ENCODE measurements around the gene HAO1. TPM values are rescaled to one million over a fixed set of nuclear protein-coding genes. Genes with fewer than 3 reads are reported as not detected.

The HAO1 gene
- total and polyA plus RNA-seq, 9 donors: not detected

- H3K4me3 ChIP-seq: no peak overlapping the region
- intact Hi-C loops (cut with DNase I): no loop called here
- no peaks in the 10 kb centered on the region for H3K9me3 ChIP-seq
- H3K27ac ChIP-seq: no peak overlapping the region
- no peak for TF ChIP-seq POLR2A (IDR thresholded peaks at IDR 0.05)
- TF ChIP-seq, protein P1, sequence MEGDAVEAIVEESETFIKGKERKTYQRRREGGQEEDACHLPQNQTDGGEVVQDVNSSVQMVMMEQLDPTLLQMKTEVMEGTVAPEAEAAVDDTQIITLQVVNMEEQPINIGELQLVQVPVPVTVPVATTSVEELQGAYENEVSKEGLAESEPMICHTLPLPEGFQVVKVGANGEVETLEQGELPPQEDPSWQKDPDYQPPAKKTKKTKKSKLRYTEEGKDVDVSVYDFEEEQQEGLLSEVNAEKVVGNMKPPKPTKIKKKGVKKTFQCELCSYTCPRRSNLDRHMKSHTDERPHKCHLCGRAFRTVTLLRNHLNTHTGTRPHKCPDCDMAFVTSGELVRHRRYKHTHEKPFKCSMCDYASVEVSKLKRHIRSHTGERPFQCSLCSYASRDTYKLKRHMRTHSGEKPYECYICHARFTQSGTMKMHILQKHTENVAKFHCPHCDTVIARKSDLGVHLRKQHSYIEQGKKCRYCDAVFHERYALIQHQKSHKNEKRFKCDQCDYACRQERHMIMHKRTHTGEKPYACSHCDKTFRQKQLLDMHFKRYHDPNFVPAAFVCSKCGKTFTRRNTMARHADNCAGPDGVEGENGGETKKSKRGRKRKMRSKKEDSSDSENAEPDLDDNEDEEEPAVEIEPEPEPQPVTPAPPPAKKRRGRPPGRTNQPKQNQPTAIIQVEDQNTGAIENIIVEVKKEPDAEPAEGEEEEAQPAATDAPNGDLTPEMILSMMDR (IDR thresholded peaks at IDR 0.05): no peak
- TF ChIP-seq EP300 (IDR thresholded peaks at IDR 0.05): no peak
- DNase-seq: no peak
- no peaks in the 10 kb centered on the region for H3K4me1 ChIP-seq (ENCODE audit: insufficient read depth)
- no peaks in the 10 kb centered on the region for H3K27me3 ChIP-seq
- no peaks in the 10 kb centered on the region for H3K36me3 ChIP-seq
Observed at GRCh38 chr20:7981374-7981773, 41.1 kb upstream of the HAO1 start.

- H3K4me1 ChIP-seq (ENCODE audit: insufficient read depth): no peaks in the 10 kb centered on the region
- TF ChIP-seq EP300 (IDR thresholded peaks at IDR 0.05) (no peak), POLR2A (IDR thresholded peaks at IDR 0.05) (no peak)
- H3K4me3 ChIP-seq: no peak overlapping the region
- no peaks in the 10 kb centered on the region for H3K9me3 ChIP-seq
- no peaks in the 10 kb centered on the region for H3K27me3 ChIP-seq
- H3K27ac ChIP-seq: no peak overlapping the region
- DNase-seq: no peak
- intact Hi-C loops (cut with DNase I): no loop called here
- 64 to 69% (median 65%) methylated on average over 10 of the region's 10 CpGs for whole genome bisulfite sequencing, 3 donors
- no peaks in the 10 kb centered on the region for H3K36me3 ChIP-seq
Observed at GRCh38 chr20:7980332-7981046, 40.2 kb upstream of the HAO1 start.

DNA sequence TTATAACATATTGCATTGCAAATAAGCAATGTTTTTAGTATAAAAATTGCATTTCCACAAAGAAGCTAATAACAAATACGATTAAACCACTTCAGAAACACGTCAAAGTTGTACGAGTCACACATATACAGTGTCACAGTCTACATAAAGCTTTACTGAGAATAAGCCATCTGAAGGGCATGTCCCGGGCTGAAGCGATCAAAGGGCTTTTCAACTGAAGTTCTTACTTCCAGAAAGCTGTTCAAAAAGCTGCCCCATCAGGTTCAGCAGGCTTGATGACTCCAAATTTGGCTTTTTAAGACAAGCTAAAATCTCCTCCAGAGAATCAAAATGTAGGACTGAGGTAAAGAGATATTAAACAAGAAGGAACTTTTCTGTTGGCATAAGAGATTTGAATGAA is 37.5 kb upstream of the HAO1 start:
- no peaks in the 10 kb centered on the region for H3K4me1 ChIP-seq (ENCODE audit: insufficient read depth)
- no peak for DNase-seq
- H3K36me3 ChIP-seq: no peaks in the 10 kb centered on the region
- H3K27ac ChIP-seq: no peak overlapping the region
- intact Hi-C loops (cut with DNase I): no loop called here
- H3K9me3 ChIP-seq: no peaks in the 10 kb centered on the region
- no peak overlapping the region for H3K4me3 ChIP-seq
- H3K27me3 ChIP-seq: no peaks in the 10 kb centered on the region
- WGBS, 3 donors: 92 to 96% (median 95%) methylated on average over 5 of the region's 5 CpGs
- TF ChIP-seq POLR2A (IDR thresholded peaks at IDR 0.05) (no peak), EP300 (IDR thresholded peaks at IDR 0.05) (no peak)
- TF ChIP-seq, protein P1 (IDR thresholded peaks at IDR 0.05): no peak

DNA sequence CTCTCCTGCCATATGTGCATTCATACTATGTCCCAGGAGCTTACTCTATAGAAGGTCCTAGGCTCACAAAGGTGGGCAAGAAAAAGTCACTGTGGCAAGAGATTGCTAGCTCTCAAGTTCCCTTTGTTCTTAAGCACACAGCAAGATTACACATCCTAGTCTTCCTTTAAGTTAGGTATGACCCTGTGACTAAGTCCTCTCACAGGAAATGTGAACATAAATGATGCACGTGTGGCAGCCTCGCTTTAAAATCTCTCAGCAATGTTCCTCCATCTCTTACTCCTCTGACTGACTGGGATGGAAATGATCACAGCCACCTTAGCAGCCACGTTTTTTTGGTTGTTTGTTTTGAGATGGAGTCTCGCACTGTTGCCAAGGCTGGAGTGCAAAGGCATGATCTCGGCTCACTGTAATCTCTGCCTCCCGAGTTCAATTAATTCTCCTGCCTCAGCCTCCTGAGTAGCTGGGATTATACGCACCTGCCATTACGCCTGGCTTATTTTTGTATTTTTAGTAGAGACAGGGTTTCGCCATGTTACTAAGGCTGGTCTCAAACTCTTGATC is 35.7 kb upstream of the HAO1 start:
- Histone ChIP-seq H3K9me3 (no peaks in the 10 kb centered on the region), H3K4me3 (no peak overlapping the region), H3K27ac (no peak overlapping the region), H3K4me1 (ENCODE audit: insufficient read depth) (no peaks in the 10 kb centered on the region), H3K36me3 (no peaks in the 10 kb centered on the region), H3K27me3 (no peaks in the 10 kb centered on the region)
- WGBS, 3 donors: 50 to 59% (median 57%) methylated on average over 9 of the region's 9 CpGs
- TF ChIP-seq, protein P1 (IDR thresholded peaks at IDR 0.05): no peak
- TF ChIP-seq POLR2A (IDR thresholded peaks at IDR 0.05): no peak
- TF ChIP-seq EP300 (IDR thresholded peaks at IDR 0.05): no peak
- intact Hi-C loops (cut with DNase I): no loop called here
- no peak for DNase-seq

DNA sequence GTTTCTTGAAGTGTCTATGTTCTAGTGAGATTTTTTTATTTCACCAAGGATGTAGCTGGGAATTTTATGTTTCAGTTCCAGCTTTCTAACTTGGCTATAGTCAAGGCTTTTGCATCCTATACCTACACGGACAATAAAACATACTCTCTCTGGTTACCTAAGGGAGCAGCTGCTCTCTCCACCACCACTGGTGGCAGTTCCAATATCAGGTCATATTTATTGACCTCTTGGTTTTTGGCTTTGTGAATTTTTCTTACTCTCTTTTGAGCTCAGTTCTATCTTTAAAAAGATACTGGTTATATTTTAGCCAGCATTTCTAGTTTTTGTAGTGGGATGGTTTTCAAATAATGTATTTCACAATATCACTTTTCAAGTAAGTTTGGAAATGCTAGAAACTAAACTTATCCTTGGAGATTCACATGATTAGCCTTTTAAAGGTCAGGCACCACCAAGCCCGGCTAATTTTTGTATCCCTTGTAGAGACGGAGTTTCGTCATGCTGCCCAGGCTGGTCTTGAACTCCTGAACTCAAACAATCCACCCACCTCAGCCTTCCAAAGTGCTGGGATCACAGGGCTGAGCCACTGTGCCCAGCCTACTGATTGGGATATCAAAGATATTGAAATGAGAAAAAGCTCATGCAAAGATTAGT is 34.7 kb upstream of the HAO1 start:
- Histone ChIP-seq H3K4me1 (ENCODE audit: insufficient read depth) (no peaks in the 10 kb centered on the region), H3K9me3 (no peaks in the 10 kb centered on the region), H3K36me3 (no peaks in the 10 kb centered on the region), H3K27ac (no peak overlapping the region), H3K27me3 (no peaks in the 10 kb centered on the region), H3K4me3 (no peak overlapping the region)
- 62 to 88% (median 72%) methylated on average over 4 of the region's 4 CpGs for WGBS, 3 donors
- intact Hi-C loops (cut with DNase I): no loop called here
- no peak for TF ChIP-seq EP300 (IDR thresholded peaks at IDR 0.05)
- no peak for TF ChIP-seq POLR2A (IDR thresholded peaks at IDR 0.05)
- TF ChIP-seq, protein P1 (IDR thresholded peaks at IDR 0.05): no peak
- DNase-seq: no peak

Measured in ovary (tissue), 9 donors.